Inferior parietal cortex (tissue), 1 donor: ENCODE data around the gene CASQ1.

Source experiments
- DNase-seq: peaks from one replicate; pipeline ENCODE4 v3.0.0-alpha.2; 2016; ENCODE audit errors: extremely low spot score

CASQ1 gene

GRCh38 chr1:160168609-160169369, 21.6 kb upstream of the CASQ1 start:
- no peak for DNase-seq

GRCh38 chr1:160169553-160170399, 20.6 kb upstream of the CASQ1 start:
- no peak for DNase-seq

GRCh38 chr1:160171354-160171753, 19.0 kb upstream of the CASQ1 start:
- no peak for DNase-seq

- no peak for DNase-seq
Measured at GRCh38 chr1:160171980-160172379, 18.4 kb upstream of the CASQ1 start.

GRCh38 chr1:160177231-160177630, 13.1 kb upstream of the CASQ1 start:
- DNase-seq = no peak

- DNase-seq = no peak
Measured at GRCh38 chr1:160177667-160178066, 12.7 kb upstream of the CASQ1 start.

GRCh38 chr1:160178731-160179130, 11.6 kb upstream of the CASQ1 start:
- DNase-seq = no peak

GRCh38 chr1:160179336-160179735, 11.0 kb upstream of the CASQ1 start:
- no peak for DNase-seq

- DNase-seq = no peak
Measured at GRCh38 chr1:160186246-160186645, 4.1 kb upstream of the CASQ1 start.

- no peak for DNase-seq
Measured at GRCh38 chr1:160186729-160187128, 3.6 kb upstream of the CASQ1 start.

- DNase-seq = no peak
Measured at GRCh38 chr1:160187407-160187806, 3.0 kb upstream of the CASQ1 start.

- no peak for DNase-seq
Measured at GRCh38 chr1:160188341-160188740, 2.0 kb upstream of the CASQ1 start.

- DNase-seq = no peak
Measured at GRCh38 chr1:160191756-160192155, 1.4 kb downstream of the CASQ1 start.

- no peak for DNase-seq
Measured at GRCh38 chr1:160192234-160192633, 1.9 kb downstream of the CASQ1 start.

- DNase-seq = peak; percentile 94
Measured at GRCh38 chr1:160193091-160193819, 2.9 kb downstream of the CASQ1 start.

- DNase-seq = no peak
Measured at GRCh38 chr1:160193832-160194736, 3.7 kb downstream of the CASQ1 start.

- no peak for DNase-seq
Measured at GRCh38 chr1:160194737-160195059, 4.3 kb downstream of the CASQ1 start.

- no peak for DNase-seq
Measured at GRCh38 chr1:160196143-160196542, 5.8 kb downstream of the CASQ1 start.

- DNase-seq = no peak
Measured at GRCh38 chr1:160197231-160197630, 6.9 kb downstream of the CASQ1 start.

- no peak for DNase-seq
Measured at GRCh38 chr1:160200786-160201185, 10.4 kb downstream of the CASQ1 start.

GRCh38 chr1:160204526-160205241, 14.3 kb downstream of the CASQ1 start:
- DNase-seq = peak; percentile 32
